ENCODE measurements around the gene IL12RB1. TPM values are rescaled to one million over a fixed set of nuclear protein-coding genes. Genes with fewer than 3 reads are reported as not detected.

Gene IL12RB1
- total and polyA plus RNA-seq, 2 of the 8 experiments (the other 6 are each of a cell fraction or from before 2014, with no cell fraction given), result 0.03 TPM; not detected in 1

DNA sequence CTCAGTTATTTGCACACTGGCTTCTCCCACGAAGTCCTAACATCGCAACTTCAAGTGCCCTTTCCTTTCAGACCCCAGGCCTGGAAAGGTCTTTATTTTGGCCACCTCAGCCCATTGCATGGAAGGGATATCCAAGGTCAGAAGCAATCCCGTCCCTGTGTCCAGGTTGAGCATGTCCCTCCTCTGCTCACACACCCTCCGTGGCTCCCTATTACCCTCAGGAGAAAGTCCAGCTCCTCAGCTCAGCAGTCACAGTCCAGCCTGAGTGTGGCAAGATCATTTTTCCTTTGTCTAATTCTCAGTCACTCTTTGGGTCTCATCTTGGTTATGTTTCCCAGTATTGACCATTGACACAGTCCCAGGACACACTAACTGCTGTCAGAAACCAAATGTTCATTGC lies 59.6 kb downstream of the IL12RB1 start:
- Histone ChIP-seq H3K4me2 (ENCODE audit: insufficient read depth in 1 of 2, low read depth in 2 of 2, low read length in 2 of 2) (no peak overlapping the region), H3K36me3 (ENCODE audit: control insufficient read depth in 2 of 4, insufficient read depth in 4 of 4, low read length in 3 of 4) (no peaks in the 10 kb centered on the region), H3K9me3 (ENCODE audit: insufficient read depth in 2 of 2, low read depth in 1 of 2, low read length in 1 of 2) (no peaks in the 10 kb centered on the region), H2BK20ac (ENCODE audit: low read length) (no peak overlapping the region), H3K4me3 (ENCODE audit: extremely low read depth in 1 of 4, insufficient read depth in 2 of 4, low read depth in 3 of 4, low read length in 4 of 4) (no peak overlapping the region), H3K56ac (replicated peaks; ENCODE audit: insufficient read length, low read depth, low read length) (no peak overlapping the region), H3K9ac (replicated peaks in 1 of 4; ENCODE audit: extremely low read depth in 1 of 4, low read depth in 3 of 4, low read length in 3 of 4) (no peak overlapping the region), H2AK5ac (ENCODE audit: low read depth, low read length) (no peak overlapping the region), H3K23me2 (ENCODE audit: low read depth, low read length) (no peaks in the 10 kb centered on the region), H3K27me3 (replicated peaks in 1 of 4; ENCODE audit: control insufficient read depth in 3 of 4, extremely low read depth in 1 of 4, insufficient read depth in 3 of 4, low read length in 3 of 4) (no peaks in the 10 kb centered on the region; a peak in 1 of 7 replicates), H3K18ac (ENCODE audit: extremely low read depth, low read length) (no peak overlapping the region), H3K79me1 (ENCODE audit: low read depth, low read length) (no peaks in the 10 kb centered on the region), H4K5ac (ENCODE audit: insufficient read length, low read depth, low read length) (no peak overlapping the region), H4K91ac (replicated peaks; ENCODE audit: insufficient read length, low read length) (no peak overlapping the region), H3K79me2 (ENCODE audit: control insufficient read depth in 1 of 2, insufficient read depth in 2 of 2, low read length in 2 of 2) (no peaks in the 10 kb centered on the region), H3K23ac (ENCODE audit: insufficient read length) (no peak overlapping the region), H2BK12ac (ENCODE audit: low read depth, low read length) (no peak overlapping the region), H2BK5ac (ENCODE audit: low read depth, low read length) (no peak overlapping the region), H3K4me1 (replicated peaks in 1 of 4; ENCODE audit: control insufficient read depth in 3 of 4, insufficient read depth in 4 of 4, low read length in 3 of 4) (peaks cover 0 to 4% (median 2%) of the 10 kb centered on the region in 4 experiments; a peak in 1 of 7 replicates), H4K20me1 (replicated peaks in 1 of 2; ENCODE audit: control insufficient read depth in 1 of 2, insufficient read depth in 2 of 2, low read length in 2 of 2) (no peaks in the 10 kb centered on the region), H2BK120ac (replicated peaks; ENCODE audit: low read depth, low read length) (no peak overlapping the region), H2BK15ac (ENCODE audit: low read length) (no peak overlapping the region), H3K27ac (ENCODE audit: low read depth, low read length) (no peak overlapping the region), H4K8ac (ENCODE audit: extremely low read depth, insufficient read depth, low read length) (no peak overlapping the region), H3K14ac (ENCODE audit: insufficient read length) (no peak overlapping the region), H3K4ac (replicated peaks; ENCODE audit: insufficient read length, low read depth, low read length) (no peak overlapping the region), H2AFZ (ENCODE audit: low read length) (no peak overlapping the region)
- 91% methylated on average over 4 of the region's 4 CpGs; no CpG with 5 or more reads in 1 of the 2 experiments for WGBS, 2 experiments (ENCODE audit: extremely low coverage in 1 of 2, insufficient coverage in 1 of 2, insufficient read length in 1 of 2, insufficient replicate concordance in 2 of 2, low coverage in 1 of 2, low lambda C conversion rate in 2 of 2, missing lambda C conversion rate in 1 of 2)
- ChIA-PET CTCF (ENCODE audit: partially characterized antibody) (interaction anchor here (2.0 kb wide), 1 partner anchor 30 kb away, joined by 9 read pairs; no protein-coding TSS in a partner anchor), POLR2A (ENCODE audit: partially characterized antibody) (interaction anchor here (0.6 to 1.4 kb wide), 2 partner anchors 17 to 41 kb away, joined by 3 read pairs; no protein-coding TSS in a partner anchor)
- no peak for DNase-seq (ENCODE audit: low read depth in 1 of 2, low spot score in 2 of 2)
- no peak for FAIRE-seq
- no peak for TF ChIP-seq CTBP2 (IDR thresholded peaks at IDR 0.05; ENCODE audit: borderline replicate concordance, insufficient read depth, insufficient read length, low read length)
- no peak for TF ChIP-seq SP4 (IDR thresholded peaks at IDR 0.05; ENCODE audit: low read length)
- peak; percentile 69; the same call in 1 of the 2 replicates for TF ChIP-seq KDM1A (IDR thresholded peaks at IDR 0.05; ENCODE audit: borderline replicate concordance, low read length)
- TF ChIP-seq ASH2L (IDR thresholded peaks at IDR 0.05; ENCODE audit: low read length), result no peak
- no peak for TF ChIP-seq CHD1 (IDR thresholded peaks at IDR 0.05; ENCODE audit: low read depth, low read length)
